IPS-NIHi7 (cell line): ENCODE data around the gene HNMT.
A peak's percentile ranks its signal among the peaks of the same experiment; 100 is the strongest.
"Not testable (repeated sequence)": the region's sequence is repeated elsewhere in the genome, so short reads cannot be mapped to it uniquely, and the experiment has no call there.

ENCODE experiments used
- DNase-seq: peaks from one replicate; pipeline ENCODE4 v3.0.0; 2012; ENCODE audit warnings: mixed read lengths; ENCODE audit errors: extremely low spot score

The HNMT gene

GRCh38 chr2:137946227-137946626 lies 18.0 kb upstream of the HNMT start:
- DNase-seq: no peak

GRCh38 chr2:137947032-137947727 lies 17.1 kb upstream of the HNMT start:
- no peak for DNase-seq

- peak; percentile 50 for DNase-seq
Measured at GRCh38 chr2:137947728-137948336, 16.4 kb upstream of the HNMT start.

GRCh38 chr2:137948894-137949293 lies 15.4 kb upstream of the HNMT start:
- DNase-seq: no peak

GRCh38 chr2:137950238-137950637 lies 14.0 kb upstream of the HNMT start:
- DNase-seq: no peak

DNA sequence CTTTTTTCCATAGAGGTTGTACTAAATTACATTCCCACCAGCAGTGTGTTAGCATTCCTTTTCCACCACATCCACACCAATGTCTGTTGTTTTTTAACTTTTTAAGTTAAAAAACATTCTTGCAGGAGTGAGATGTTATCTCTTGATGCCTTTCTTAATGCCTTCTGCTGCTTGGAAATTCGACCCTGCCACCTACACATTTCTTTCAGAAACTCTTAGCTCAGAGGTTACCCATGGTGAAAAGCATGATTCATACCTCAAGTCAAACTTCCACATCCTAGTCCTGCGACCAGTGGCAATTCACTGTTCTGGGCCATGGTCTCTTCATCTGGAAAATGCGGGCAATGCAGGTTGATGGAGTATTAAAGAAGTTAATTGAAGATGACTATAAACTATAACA lies 12.7 kb upstream of the HNMT start:
- no peak for DNase-seq

DNA sequence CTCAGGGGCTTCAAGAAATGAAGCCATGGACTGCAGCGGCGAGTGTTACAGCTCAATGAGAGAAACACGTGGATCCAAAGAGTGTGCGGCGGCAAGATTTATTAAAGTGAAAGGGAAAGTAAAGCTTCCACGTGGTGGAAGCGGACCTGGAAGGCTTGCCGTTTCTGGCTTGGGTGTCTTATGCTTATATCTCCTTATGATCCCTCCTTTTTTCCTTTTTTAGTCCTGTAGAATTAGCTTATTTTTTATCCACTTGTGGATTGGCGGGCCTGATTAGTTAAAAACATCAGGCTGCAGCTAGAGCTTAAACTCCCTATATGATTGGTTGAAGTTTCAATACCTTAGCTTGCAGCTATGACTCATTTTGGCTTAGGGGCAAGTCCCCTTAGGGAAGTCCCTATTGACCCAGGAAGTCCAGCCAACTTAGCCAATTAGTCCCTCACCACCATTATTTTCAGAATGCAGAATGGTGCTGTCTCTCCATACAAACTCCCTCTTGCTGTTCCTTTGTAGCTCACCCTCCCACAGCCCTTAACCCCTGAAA lies 11.6 kb upstream of the HNMT start:
- DNase-seq: no peak

- DNase-seq: no peak
Measured at GRCh38 chr2:137955536-137955935, 8.7 kb upstream of the HNMT start.

DNA sequence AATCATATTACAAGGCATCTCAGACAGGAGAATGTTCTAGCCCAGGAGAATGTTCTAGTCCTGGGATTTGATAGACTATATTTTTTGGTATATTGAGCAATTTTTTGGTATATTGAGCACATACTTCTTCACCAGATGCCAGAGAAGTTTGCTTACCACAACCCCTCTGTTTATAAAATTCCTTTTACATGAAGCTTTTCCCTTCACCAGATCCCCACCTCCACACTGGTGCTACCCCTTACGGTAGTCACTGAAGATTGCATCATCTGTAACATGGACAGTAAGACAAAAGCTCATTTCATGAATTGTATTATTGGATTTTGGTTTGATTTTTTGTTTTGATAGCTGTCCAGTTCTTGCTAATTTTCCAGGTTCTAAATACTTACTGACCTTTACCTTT lies 7.2 kb upstream of the HNMT start:
- no peak for DNase-seq

- no peak for DNase-seq
Measured at GRCh38 chr2:137959166-137959565, 5.1 kb upstream of the HNMT start.

DNA sequence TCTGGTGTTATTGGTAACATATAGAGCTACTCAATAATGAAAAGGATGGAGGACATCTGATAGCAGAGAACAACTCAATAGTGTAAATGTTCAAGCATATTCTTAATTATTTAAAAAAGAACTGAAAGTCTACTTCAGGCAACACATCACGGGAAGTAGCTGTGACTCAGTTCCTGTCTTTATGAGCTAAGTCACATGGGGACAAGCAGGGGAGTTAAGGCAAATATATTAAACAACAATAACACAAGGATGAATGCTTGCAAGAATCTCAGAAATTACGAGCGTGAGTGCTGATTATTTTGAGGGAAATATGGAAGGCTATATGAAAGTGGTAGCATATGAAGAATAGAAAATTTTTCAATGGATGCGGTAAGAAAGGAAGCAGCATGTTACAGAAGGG lies 4.0 kb upstream of the HNMT start:
- DNase-seq: no peak

DNA sequence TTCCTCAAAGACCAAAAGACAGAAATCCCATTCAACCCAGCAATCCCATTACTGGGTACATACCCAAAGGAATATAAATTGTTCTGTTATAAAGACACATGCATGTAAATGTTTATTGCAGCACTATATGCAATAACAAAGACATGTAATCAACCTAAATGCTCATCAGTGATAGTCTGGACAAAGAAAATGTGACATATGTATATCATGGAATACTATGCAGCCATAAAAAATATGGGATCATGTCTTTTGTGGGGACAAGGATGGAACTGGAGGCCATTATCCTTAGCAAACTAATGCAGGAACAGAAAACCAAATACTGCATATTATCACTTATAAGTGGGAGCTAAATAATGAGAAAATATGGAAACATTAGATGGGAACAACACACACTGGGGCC lies 2.7 kb upstream of the HNMT start:
- no peak for DNase-seq

- DNase-seq: no peak
Measured at GRCh38 chr2:137963535-137964065, 673 bp upstream of the HNMT start.

DNA sequence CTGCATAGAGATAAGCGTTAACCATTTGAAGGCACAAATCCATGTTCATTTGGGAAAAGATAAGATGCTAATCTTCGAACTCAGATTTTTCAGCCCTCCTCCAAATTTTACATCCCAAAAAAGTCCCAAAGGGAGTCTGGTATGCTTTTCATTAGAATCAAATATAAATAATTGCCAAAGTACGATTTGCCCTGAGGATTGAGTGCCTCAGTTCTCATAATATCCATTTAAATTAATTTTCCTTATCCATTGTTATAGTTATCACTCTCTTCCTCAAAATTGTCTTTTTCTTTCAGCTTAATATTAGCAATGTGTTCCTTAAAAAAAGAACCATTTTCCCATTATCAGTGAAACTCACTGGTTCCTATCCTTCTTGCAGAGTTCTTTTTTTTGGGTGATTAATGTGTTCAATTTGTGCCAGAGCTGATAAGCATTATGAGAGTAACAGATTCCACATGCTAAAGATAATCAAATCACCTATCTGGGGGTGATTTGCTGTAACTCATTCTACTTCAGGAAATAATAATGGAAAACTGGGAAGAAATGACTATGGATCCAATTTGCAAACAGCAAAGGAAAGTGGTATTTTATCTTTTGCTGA lies 686 bp downstream of the HNMT start:
- DNase-seq: no peak

GRCh38 chr2:137966043-137966442 lies 1.8 kb downstream of the HNMT start:
- DNase-seq: no peak

DNA sequence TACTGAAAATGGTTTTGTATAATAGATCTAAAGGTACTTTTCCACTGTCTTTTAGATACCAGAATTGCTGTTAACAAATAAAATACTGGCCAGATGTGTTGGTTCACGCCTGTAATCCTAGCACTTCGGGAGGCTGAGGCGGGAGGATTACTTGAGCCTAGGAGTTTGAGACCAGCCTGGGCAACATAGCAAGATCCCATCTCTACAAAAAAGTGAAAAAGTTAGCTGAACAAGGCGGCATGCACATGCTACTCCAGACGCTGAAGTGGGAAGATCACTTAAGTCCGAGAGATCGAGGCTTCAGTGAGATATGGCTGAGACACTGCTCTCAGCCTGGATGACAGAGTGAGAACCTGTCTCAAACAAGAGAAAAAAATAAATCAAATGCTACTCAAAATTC lies 2.8 kb downstream of the HNMT start:
- DNase-seq: no peak

- DNase-seq: no peak
Measured at GRCh38 chr2:137968477-137969417, 4.5 kb downstream of the HNMT start.

GRCh38 chr2:137969418-137969765 lies 5.1 kb downstream of the HNMT start:
- DNase-seq: no peak

DNA sequence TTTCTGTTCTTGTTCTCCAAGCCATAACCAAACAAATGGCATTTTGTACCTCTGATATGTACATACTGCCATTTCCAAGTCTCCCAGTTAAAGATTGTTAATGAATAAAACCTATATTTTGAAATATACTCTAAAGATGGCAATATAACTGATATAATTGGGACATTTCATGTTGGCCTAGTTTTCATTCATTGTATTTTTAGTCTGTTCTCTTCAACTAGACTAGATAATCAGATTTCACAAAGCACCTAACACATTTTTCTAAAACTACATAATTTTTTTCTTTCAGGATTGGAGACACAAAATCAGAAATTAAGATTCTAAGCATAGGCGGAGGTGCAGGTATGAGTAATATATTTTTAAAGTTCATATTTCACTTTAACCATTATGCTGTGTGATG lies 5.6 kb downstream of the HNMT start:
- DNase-seq: no peak

- not testable (repeated sequence) for DNase-seq
Measured at GRCh38 chr2:137971259-137971658, 7.0 kb downstream of the HNMT start.

DNA sequence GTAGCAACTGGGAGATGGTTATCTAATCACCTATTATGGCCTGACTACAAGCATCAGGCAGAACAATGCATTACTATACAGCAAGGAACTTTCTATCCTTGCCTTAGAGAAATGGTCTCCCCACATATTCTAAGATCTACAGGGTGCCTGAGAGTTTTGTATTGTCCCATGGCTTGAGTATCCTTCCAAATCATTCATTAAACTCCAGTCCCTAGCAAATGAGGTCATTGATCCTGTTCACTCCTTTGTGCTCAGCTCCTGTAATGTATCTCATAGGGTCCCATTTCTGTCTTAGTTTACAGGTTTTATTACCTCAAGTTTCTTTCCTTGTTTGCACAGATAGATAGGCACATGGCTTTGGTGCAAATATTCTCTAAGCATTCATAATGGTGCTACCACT lies 9.0 kb downstream of the HNMT start:
- no peak for DNase-seq
